Activated T-helper 9 cell treated with anti-CD3 and anti-CD28 coated beads, Interleukin-2, amount 50 U/mL, for 16 hours (primary cell): ENCODE measurements around the gene GBP4.

ENCODE experiments used
- DNase-seq: peaks from one replicate; pipeline ENCODE4 v3.0.0-alpha.2; 2020; ENCODE audit warnings: low read depth

Gene GBP4

GRCh38 chr1:89171067-89171438 lies 27.7 kb downstream of the GBP4 start:
- no peak for DNase-seq

- no peak for DNase-seq
Measured at GRCh38 chr1:89170170-89171066, 28.3 kb downstream of the GBP4 start.

GRCh38 chr1:89169166-89169565 lies 29.6 kb downstream of the GBP4 start:
- DNase-seq, result no peak

GRCh38 chr1:89167590-89168230 lies 31.0 kb downstream of the GBP4 start:
- DNase-seq, result no peak

GRCh38 chr1:89166705-89167104 lies 32.0 kb downstream of the GBP4 start:
- no peak for DNase-seq

- no peak for DNase-seq
Measured at GRCh38 chr1:89165811-89166210, 32.9 kb downstream of the GBP4 start.

GRCh38 chr1:89151047-89151446 lies 47.7 kb downstream of the GBP4 start:
- no peak for DNase-seq

GRCh38 chr1:89149976-89150375 lies 48.8 kb downstream of the GBP4 start:
- no peak for DNase-seq

- no peak for DNase-seq
Measured at GRCh38 chr1:89149229-89149628, 49.5 kb downstream of the GBP4 start.

- DNase-seq, result no peak
Measured at GRCh38 chr1:89147678-89148658, 50.8 kb downstream of the GBP4 start.

GRCh38 chr1:89146721-89147120 lies 52.0 kb downstream of the GBP4 start:
- DNase-seq, result no peak

GRCh38 chr1:89143484-89143883 lies 55.3 kb downstream of the GBP4 start:
- no peak for DNase-seq

GRCh38 chr1:89142160-89142559 lies 56.6 kb downstream of the GBP4 start:
- DNase-seq, result no peak

- no peak for DNase-seq
Measured at GRCh38 chr1:89133747-89134146, 65.0 kb downstream of the GBP4 start.
